Osteoblast (primary cell): ENCODE measurements around the gene LRRN2. TPM values are rescaled to one million over a fixed set of nuclear protein-coding genes. Genes with fewer than 3 reads are reported as not detected.
"Not testable (repeated sequence)": the region's sequence is repeated elsewhere in the genome, so short reads cannot be mapped to it uniquely, and the experiment has no call there.

Experiments
- DNase-seq: peaks from one replicate; pipeline ENCODE4 v3.0.0; 2011; ENCODE audit warnings: low spot score, mixed read lengths; ENCODE audit not compliant: insufficient read length; ENCODE audit errors: missing footprints
- H2AFZ ChIP-seq: 2 replicates; pipeline ENCODE4 v1.6.0; 2011; ENCODE audit warnings: mild to moderate bottlenecking, low read length
- H3K27ac ChIP-seq: 2 replicates; pipeline ENCODE4 v1.5.1; 2011; ENCODE audit warnings: mild to moderate bottlenecking, low read depth, low read length, moderate library complexity
- H3K27me3 ChIP-seq: 2 replicates; pipeline ENCODE4 v1.6.0; 2012; ENCODE audit warnings: mild to moderate bottlenecking, control low read depth, inconsistent platforms, low read length, moderate library complexity; ENCODE audit not compliant: insufficient read depth
- H3K36me3 ChIP-seq: 2 replicates; pipeline ENCODE4 v1.5.1; 2011; ENCODE audit warnings: mild to moderate bottlenecking, low read length, control low read depth, moderate library complexity; ENCODE audit not compliant: insufficient read depth
- H3K4me1 ChIP-seq: 2 replicates; pipeline ENCODE4 v1.5.1; 2011; ENCODE audit warnings: mild to moderate bottlenecking, low read length, control low read depth, moderate library complexity; ENCODE audit not compliant: insufficient read depth
- H3K4me2 ChIP-seq: 2 replicates; pipeline ENCODE4 v1.6.0; 2011; ENCODE audit warnings: mild to moderate bottlenecking, low read length; ENCODE audit not compliant: insufficient read depth
- H3K4me3 ChIP-seq: fragments of 200-600 bp; sonication (generic); 3 replicates; pipeline ENCODE4 v1.5.1; 2012; ENCODE audit warnings: mild to moderate bottlenecking, low read length, inconsistent platforms; ENCODE audit not compliant: insufficient read depth
- H3K79me2 ChIP-seq: 2 replicates; pipeline ENCODE4 v1.6.0; 2012; ENCODE audit warnings: mild to moderate bottlenecking, low read length, control low read depth, inconsistent platforms; ENCODE audit not compliant: insufficient read depth
- H3K9me3 ChIP-seq: 2 replicates; pipeline ENCODE4 v1.5.1; 2011; ENCODE audit warnings: low read depth, low read length, control low read depth
- H4K20me1 ChIP-seq: 2 replicates; pipeline ENCODE4 v1.6.0; 2012; ENCODE audit warnings: mild to moderate bottlenecking, low read length, control low read depth; ENCODE audit not compliant: insufficient read depth
- CTCF ChIP-seq: IDR thresholded peaks from 2 replicates; pipeline ENCODE4 v1.5.1; 2011; ENCODE audit warnings: mild to moderate bottlenecking, low read depth, low read length, moderate library complexity; ENCODE audit errors: extremely low read depth
- total RNA-seq: library from RNA; depleted of rRNA; stranded (reverse); fragments of >200 nt; gene quantifications from 2 replicates; pipeline ENCODE4 v1.2.3, GENCODE V29; 2012

The LRRN2 gene
- total RNA-seq, 1 donor: under 0.01 TPM

- Histone ChIP-seq H3K27me3 (peaks cover 34% of the 10 kb centered on the region), H3K9me3 (no peaks in the 10 kb centered on the region), H3K4me3 (no peak overlapping the region), H3K4me2 (no peak overlapping the region), H3K79me2 (no peaks in the 10 kb centered on the region), H2AFZ (no peak overlapping the region), H4K20me1 (no peaks in the 10 kb centered on the region), H3K27ac (no peak overlapping the region), H3K36me3 (no peaks in the 10 kb centered on the region), H3K4me1 (peaks cover 3% of the 10 kb centered on the region)
- DNase-seq: no peak
- TF ChIP-seq CTCF: no peak
These were observed 51.2 kb downstream of the LRRN2 start for GRCh38 chr1:204634260-204634910.

- peak; percentile 21 for DNase-seq
These were observed 51.9 kb downstream of the LRRN2 start for GRCh38 chr1:204633665-204634064.

GRCh38 chr1:204630132-204630905 is 55.2 kb downstream of the LRRN2 start:
- no peak overlapping the region for H3K4me2 ChIP-seq
- no peaks in the 10 kb centered on the region for H3K4me1 ChIP-seq
- H3K27me3 ChIP-seq: peaks cover 43% of the 10 kb centered on the region
- no peak overlapping the region for H3K27ac ChIP-seq
- TF ChIP-seq CTCF: no peak
- H3K79me2 ChIP-seq: no peaks in the 10 kb centered on the region
- no peaks in the 10 kb centered on the region for H4K20me1 ChIP-seq
- no peak overlapping the region for H3K4me3 ChIP-seq
- H3K9me3 ChIP-seq: no peaks in the 10 kb centered on the region
- H2AFZ ChIP-seq: no peak overlapping the region
- DNase-seq: peak; percentile 14
- no peaks in the 10 kb centered on the region for H3K36me3 ChIP-seq

More at GRCh38 chr1:204633665-204634064, 51.9 kb downstream of the LRRN2 start:
- no peak overlapping the region for H3K27ac ChIP-seq
- no peaks in the 10 kb centered on the region for H3K79me2 ChIP-seq
- no peak for TF ChIP-seq CTCF
- no peaks in the 10 kb centered on the region for H3K9me3 ChIP-seq
- no peaks in the 10 kb centered on the region for H4K20me1 ChIP-seq
- H3K27me3 ChIP-seq: peaks cover 35% of the 10 kb centered on the region
- H3K4me3 ChIP-seq: no peak overlapping the region
- no peaks in the 10 kb centered on the region for H3K36me3 ChIP-seq
- no peak overlapping the region for H2AFZ ChIP-seq
- peaks cover 3% of the 10 kb centered on the region for H3K4me1 ChIP-seq
- no peak overlapping the region for H3K4me2 ChIP-seq

- not testable (repeated sequence) for DNase-seq, H3K27ac ChIP-seq, H3K79me2 ChIP-seq, H3K4me1 ChIP-seq, H4K20me1 ChIP-seq, H3K4me3 ChIP-seq, H3K36me3 ChIP-seq, H2AFZ ChIP-seq, H3K9me3 ChIP-seq, H3K4me2 ChIP-seq
- H3K27me3 ChIP-seq: peaks cover 40% of the 10 kb centered on the region
These were observed 56.1 kb downstream of the LRRN2 start for GRCh38 chr1:204629459-204629858.
